GM19395 (cell line): ENCODE measurements around the gene BACH2.
"Not testable (repeated sequence)": the region's sequence is repeated elsewhere in the genome, so short reads cannot be mapped to it uniquely, and the experiment has no call there.

ENCODE experiments used
- ATAC-seq: cut with Tn5 transposase; IDR thresholded peaks from one replicate; pipeline ENCODE4 v1.9.1; 2021; ENCODE audit warnings: mild to moderate bottlenecking, moderate library complexity; ENCODE audit not compliant: unreplicated experiment

The BACH2 gene

GRCh38 chr6:90296341-90297114 lies at the start of gene BACH2:
Gene BACH2, minus strand, starts transcription at chr6:90296843. Its CDS starts 287,999 bp downstream, at chr6:90008844.
- peak; percentile 82 for ATAC-seq

DNA sequence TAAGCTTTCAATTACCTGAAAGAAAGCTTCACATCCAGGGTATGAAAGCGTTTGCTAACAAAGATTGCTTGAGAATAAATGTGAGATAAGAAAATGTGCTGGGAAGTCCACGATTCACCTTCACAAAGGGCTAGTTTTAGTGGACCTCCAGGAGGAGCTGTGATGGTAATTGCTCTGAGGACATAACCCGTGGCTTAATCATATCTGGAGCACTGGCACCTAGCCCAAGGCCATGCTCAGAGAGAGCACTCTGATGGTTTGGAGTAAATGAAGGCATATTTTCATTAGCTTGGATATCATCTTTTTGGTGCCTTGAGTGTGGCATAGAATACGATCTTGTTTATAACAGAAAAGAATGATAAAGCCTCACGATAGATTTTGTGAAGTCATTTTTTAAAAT lies 46.9 kb upstream of the BACH2 start:
- ATAC-seq, result no peak

DNA sequence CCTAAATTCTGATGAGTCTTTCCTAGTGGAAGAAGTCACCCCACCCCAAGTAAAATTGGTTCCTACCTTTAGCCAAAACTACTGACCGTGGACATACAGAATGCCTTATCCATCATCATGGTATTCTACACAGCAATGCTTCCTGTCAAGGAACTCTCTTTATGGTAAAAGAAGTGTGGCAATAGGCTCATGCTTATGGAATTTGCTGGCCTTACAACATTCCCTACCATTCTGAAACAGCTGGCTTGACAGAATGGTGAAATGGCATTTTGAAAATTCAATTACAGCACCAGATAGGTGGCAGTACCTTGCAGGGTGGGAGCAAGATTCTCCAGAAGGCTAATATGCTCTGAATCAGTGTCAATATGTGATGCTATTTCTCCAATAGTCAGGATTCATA lies 41.8 kb upstream of the BACH2 start:
- ATAC-seq, result no peak

GRCh38 chr6:90336388-90336947 lies 39.8 kb upstream of the BACH2 start:
- ATAC-seq, result no peak

GRCh38 chr6:90333928-90334327 lies 37.3 kb upstream of the BACH2 start:
- no peak for ATAC-seq

- not testable (repeated sequence) for ATAC-seq
These were observed 36.4 kb upstream of the BACH2 start for GRCh38 chr6:90332978-90333543.

- ATAC-seq, result no peak
These were observed 32.9 kb upstream of the BACH2 start for GRCh38 chr6:90329386-90330077.

DNA sequence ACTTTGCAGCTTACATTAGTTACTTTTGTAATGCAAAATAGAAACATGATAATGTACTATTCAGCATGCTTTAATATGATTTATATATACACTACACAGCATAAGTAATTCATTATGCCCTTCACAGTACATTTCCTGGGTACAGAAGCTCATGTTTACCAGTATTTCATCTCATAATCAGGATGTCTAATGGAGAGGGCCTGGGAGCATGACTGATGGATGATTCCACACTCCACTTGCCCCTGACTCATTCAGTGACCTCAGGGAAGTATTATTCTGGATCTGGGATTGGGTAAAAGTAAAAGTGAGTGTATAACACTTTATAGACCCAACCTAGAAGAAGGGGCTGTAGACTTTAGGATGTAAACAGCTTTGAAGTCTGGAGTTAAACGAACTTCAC lies 31.4 kb upstream of the BACH2 start:
- no peak for ATAC-seq

DNA sequence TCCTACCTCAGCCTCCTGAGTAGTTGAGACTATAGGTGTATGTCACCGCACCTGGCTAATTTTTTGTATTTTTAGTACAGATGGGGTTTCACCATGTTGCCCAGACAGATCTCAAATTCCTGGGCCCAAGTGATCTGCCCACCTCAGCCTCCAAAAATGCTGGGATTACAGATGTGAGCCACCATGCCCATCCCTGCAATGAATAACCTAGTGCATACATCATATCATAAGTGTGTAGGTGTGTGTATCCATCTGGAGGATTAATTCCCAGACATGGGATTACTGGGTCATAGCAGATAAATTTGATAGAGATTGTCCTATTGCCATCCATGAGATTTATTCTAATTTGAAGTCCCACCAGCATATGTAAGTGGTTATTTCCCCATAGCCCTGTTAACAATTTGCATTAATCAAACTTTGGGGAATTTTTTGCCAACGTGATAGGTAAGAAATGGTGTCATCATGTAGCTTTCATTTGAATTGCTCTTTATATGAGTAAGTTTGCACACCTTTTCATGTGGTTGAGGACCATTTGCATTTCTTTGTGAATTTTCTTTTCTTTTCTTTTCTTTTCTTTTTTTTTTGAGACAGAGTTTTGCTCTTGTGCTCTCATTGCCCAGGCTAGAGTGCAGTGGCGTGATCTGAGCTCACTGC lies 29.9 kb upstream of the BACH2 start:
- no peak for ATAC-seq

DNA sequence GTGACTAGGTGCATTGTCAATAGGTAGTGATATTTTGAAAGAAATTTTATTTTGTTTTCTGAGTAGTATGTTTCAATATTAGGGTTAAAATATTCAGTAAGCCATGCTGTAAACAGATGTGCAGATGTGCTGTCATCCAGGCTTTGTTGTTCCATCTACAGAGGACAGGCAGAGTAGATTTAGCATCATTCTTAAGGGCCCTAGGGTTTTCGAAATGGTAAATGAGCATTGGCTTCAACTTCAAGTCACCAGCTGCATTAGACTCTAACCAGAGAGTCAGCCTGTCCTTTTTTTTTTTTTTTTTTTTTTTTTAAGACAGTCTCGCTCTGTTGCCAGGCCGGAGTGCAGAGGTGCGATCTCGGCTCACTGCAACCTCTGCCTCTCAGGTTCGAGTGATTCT lies 27.1 kb upstream of the BACH2 start:
- no peak for ATAC-seq

DNA sequence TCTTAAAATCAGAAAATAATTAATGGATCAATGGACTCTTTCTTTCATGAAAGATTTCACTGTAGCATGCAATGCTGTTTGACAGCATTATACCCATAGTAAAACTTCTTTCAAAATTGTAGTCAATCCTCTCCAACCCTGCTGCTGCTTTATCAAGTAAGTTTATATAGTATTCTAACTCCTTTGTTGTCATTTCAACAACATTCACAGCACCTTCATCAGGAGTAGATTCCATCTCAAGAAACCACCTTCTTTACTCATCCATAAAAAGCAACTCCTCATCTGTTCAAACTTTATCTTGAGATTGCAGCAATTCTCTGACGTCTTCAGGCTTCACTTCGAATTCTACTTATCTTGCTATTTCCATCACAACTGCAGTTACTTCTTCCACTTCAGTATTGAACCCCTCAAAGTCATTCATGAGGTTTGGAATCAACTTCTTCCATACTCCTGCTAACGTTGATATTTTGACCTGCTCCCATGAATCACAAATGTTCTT lies 26.4 kb upstream of the BACH2 start:
- ATAC-seq, result no peak

GRCh38 chr6:90319979-90320685 lies 23.5 kb upstream of the BACH2 start:
- no peak for ATAC-seq

DNA sequence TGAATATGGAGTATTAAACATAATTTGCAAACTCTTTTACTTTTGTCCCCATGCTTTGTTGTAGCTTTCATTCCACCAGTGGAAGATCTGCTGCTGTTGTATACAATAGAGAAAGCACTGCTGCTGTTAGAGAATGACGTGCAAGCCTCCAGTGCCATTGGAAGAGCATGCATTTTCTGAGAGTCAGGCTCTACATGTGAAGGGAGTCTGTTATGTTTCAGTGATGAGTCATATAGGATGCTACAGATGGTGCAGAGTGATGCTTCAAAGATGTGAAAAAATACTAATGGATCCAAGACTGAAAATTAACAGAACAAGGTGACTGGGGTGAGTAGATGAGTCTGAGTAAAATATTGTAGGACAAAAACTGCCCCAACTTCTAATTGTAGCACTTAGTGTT lies 22.4 kb upstream of the BACH2 start:
- no peak for ATAC-seq

GRCh38 chr6:90315986-90316385 lies 19.3 kb upstream of the BACH2 start:
- no peak for ATAC-seq

- no peak for ATAC-seq
These were observed 18.8 kb upstream of the BACH2 start for GRCh38 chr6:90315354-90315950.

- ATAC-seq, result no peak
These were observed 17.9 kb upstream of the BACH2 start for GRCh38 chr6:90314514-90314913.

GRCh38 chr6:90311569-90311968 lies 14.9 kb upstream of the BACH2 start:
- ATAC-seq, result no peak

DNA sequence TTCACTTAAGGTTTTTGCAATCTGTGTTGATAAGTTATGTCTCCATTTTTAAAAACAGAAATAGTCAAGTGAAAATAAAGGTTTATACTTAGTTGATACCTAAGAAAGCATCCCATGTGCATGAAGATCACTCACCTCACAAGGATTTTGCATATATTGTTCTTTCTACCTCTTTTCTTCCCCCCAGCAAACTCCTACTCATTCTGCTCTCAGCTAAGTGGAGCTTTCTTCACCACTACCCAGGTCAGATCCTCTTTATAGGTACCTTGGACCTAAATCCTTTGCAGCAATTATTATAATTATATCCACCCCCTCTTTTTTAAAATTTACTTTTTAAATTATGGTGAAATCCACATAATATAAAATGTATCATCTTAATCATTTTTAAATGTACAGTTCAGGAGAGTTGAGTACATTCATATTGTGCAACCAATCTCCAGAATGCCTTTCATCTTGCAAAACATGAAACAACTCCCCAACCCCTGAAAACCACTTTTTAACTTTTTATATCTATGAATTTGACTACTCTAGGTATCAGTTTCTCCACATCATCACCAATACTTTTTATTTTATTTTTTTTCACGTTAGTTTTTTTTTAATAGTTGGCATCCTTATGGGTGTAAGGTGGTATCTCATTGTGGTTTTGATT lies 9.3 kb upstream of the BACH2 start:
- ATAC-seq, result no peak

DNA sequence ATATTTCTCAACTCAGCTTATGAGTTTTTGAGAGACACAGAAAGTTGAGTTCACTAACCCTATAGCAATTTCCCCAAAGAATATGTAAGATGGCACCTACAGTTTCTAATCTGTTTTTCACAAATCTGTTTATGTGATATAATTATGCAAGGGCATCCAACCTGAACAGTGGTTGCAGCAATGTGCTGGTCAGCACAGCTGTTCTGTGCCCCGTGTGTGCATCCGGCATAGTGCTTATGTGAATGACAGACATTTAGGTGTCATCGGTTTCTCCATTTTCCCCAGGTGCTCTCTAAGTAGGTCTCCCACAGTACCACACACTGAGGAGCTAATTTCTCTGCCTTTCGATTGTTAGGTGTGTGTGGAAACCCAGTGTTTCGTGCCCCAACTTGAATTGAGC lies 7.7 kb upstream of the BACH2 start:
- ATAC-seq, result no peak

DNA sequence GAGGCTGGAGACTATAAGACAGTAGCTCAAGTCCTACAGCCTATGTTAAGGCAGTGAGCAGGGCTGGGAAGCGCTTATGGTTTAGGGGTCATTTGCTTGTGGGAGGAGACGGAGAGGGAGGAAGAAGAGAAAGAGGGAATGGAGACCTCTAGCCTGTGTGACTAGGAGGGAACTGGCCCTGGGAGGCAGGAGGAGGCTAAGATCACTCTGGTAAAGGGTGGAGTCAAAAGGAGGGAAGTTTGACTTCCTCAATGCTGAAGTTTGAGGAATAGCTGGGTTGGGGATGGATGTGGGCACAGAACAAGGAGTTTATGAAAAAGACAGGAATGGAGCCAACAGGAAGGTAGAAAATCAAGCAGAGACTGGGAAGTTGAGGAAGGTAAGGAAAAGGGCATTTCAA lies 6.4 kb upstream of the BACH2 start:
- ATAC-seq, result no peak
